Nephron progenitor cell (in vitro differentiated cells): ENCODE measurements around the gene FCHO1.

ENCODE experiments used
- DNase-seq: peaks from one replicate; pipeline ENCODE4 v3.0.0; 2021
- H3K27ac Mint-ChIP-seq: 2 replicates; pipeline ENCODE4 v1.8.0; 2021; ENCODE audit warnings: mild to moderate bottlenecking, moderate library complexity, mixed read lengths
- H3K27me3 Mint-ChIP-seq: 2 replicates; pipeline ENCODE4 v1.8.0; 2021; ENCODE audit warnings: mild to moderate bottlenecking, low read depth, mixed read lengths; ENCODE audit not compliant: poor library complexity
- H3K36me3 Mint-ChIP-seq: 2 replicates; pipeline ENCODE4 v1.8.0; 2021; ENCODE audit warnings: low read depth, mixed read lengths
- H3K4me1 Mint-ChIP-seq: 2 replicates; pipeline ENCODE4 v1.8.0; 2021; ENCODE audit warnings: mixed read lengths
- H3K4me3 Mint-ChIP-seq: 2 replicates; pipeline ENCODE4 v1.8.0; 2021; ENCODE audit warnings: mild to moderate bottlenecking, moderate library complexity, mixed read lengths
- H3K9me3 Mint-ChIP-seq: 2 replicates; pipeline ENCODE4 v1.8.0; 2021; ENCODE audit warnings: mild to moderate bottlenecking, moderate library complexity, mixed read lengths
- TF ChIP-seq, protein P1 (sequence below): fragments of 200-600 bp; sonication (generic); IDR thresholded peaks from 2 replicates; pipeline ENCODE4 v1.5.0; 2021; ENCODE audit warnings: antibody characterized with exemption

The FCHO1 gene

DNA sequence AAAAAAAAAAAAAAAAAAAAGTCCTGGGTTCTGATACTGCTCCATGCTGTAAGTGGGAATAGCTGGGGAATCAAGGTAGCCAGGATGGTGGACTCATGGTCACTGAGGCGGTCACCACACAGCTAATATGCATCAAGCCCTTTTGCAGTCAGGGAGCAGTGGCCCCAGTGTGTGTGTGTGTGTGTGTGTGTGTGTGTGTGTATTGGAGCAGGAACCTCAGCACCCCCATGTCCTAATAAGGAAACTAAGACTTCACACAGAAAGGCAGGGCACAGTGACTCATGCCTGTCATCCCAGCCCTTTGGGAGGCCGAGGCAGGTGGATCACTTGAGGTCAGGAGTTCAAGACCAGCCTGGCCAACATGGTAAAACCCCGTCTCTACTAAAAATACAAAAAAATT, 55.7 kb downstream of the FCHO1 start:
- Mint-ChIP-seq H3K4me1 (no peaks in the 10 kb centered on the region), H3K27me3 (peaks cover 40% of the 10 kb centered on the region), H3K27ac (no peak overlapping the region), H3K9me3 (no peaks in the 10 kb centered on the region), H3K36me3 (no peaks in the 10 kb centered on the region), H3K4me3 (no peak overlapping the region)
- DNase-seq = no peak
- TF ChIP-seq, protein P1, sequence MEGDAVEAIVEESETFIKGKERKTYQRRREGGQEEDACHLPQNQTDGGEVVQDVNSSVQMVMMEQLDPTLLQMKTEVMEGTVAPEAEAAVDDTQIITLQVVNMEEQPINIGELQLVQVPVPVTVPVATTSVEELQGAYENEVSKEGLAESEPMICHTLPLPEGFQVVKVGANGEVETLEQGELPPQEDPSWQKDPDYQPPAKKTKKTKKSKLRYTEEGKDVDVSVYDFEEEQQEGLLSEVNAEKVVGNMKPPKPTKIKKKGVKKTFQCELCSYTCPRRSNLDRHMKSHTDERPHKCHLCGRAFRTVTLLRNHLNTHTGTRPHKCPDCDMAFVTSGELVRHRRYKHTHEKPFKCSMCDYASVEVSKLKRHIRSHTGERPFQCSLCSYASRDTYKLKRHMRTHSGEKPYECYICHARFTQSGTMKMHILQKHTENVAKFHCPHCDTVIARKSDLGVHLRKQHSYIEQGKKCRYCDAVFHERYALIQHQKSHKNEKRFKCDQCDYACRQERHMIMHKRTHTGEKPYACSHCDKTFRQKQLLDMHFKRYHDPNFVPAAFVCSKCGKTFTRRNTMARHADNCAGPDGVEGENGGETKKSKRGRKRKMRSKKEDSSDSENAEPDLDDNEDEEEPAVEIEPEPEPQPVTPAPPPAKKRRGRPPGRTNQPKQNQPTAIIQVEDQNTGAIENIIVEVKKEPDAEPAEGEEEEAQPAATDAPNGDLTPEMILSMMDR = no peak

DNA sequence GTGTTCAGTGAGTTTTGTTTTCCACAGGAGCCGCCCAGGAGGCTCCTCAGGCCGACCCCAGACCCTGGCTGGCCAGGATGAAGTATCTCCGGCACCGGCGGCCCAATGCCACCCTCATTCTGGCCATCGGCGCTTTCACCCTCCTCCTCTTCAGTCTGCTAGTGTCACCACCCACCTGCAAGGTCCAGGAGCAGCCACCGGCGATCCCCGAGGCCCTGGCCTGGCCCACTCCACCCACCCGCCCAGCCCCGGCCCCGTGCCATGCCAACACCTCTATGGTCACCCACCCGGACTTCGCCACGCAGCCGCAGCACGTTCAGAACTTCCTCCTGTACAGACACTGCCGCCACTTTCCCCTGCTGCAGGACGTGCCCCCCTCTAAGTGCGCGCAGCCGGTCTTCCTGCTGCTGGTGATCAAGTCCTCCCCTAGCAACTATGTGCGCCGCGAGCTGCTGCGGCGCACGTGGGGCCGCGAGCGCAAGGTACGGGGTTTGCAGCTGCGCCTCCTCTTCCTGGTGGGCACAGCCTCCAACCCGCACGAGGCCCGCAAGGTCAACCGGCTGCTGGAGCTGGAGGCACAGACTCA, 56.5 kb downstream of the FCHO1 start:
- TF ChIP-seq, protein P1 = no peak
- H3K36me3 Mint-ChIP-seq = no peaks in the 10 kb centered on the region
- no peak overlapping the region for H3K4me3 Mint-ChIP-seq
- no peak for DNase-seq
- no peak overlapping the region for H3K27ac Mint-ChIP-seq
- H3K9me3 Mint-ChIP-seq = no peaks in the 10 kb centered on the region
- H3K4me1 Mint-ChIP-seq = no peaks in the 10 kb centered on the region
- H3K27me3 Mint-ChIP-seq = peaks cover 49% of the 10 kb centered on the region

DNA sequence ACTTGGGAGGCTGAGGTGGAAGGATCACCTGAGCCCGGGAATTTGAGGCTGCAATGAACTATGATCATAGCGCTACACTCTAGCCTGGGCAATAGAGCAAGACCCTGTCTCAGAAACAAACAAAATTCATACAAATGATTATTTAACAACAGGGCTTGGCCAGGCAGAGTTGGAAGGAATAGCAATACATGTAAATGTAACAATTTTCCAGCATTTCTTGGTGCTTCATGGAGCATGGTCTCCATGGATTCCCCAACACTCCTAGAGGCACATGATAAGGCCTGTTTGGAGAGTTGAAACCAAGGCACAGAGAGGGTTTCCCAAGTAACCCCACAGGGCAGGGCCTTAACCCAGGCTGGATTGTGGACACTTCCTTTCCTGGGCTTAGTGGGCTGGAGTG, 59.8 kb downstream of the FCHO1 start:
- no peaks in the 10 kb centered on the region for H3K9me3 Mint-ChIP-seq
- H3K36me3 Mint-ChIP-seq = no peaks in the 10 kb centered on the region
- no peak for DNase-seq
- H3K27ac Mint-ChIP-seq = no peak overlapping the region
- TF ChIP-seq, protein P1 = no peak
- H3K4me3 Mint-ChIP-seq = no peak overlapping the region
- H3K4me1 Mint-ChIP-seq = no peaks in the 10 kb centered on the region
- H3K27me3 Mint-ChIP-seq = peaks cover 47% of the 10 kb centered on the region

DNA sequence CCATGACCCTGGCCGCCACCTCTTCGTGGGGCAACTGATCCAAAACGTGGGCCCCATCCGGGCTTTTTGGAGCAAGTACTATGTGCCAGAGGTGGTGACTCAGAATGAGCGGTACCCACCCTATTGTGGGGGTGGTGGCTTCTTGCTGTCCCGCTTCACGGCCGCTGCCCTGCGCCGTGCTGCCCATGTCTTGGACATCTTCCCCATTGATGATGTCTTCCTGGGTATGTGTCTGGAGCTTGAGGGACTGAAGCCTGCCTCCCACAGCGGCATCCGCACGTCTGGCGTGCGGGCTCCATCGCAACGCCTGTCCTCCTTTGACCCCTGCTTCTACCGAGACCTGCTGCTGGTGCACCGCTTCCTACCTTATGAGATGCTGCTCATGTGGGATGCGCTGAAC, 60.4 kb downstream of the FCHO1 start:
- H3K27me3 Mint-ChIP-seq = peaks cover 45% of the 10 kb centered on the region
- H3K27ac Mint-ChIP-seq = no peak overlapping the region
- H3K4me1 Mint-ChIP-seq = no peaks in the 10 kb centered on the region
- H3K4me3 Mint-ChIP-seq = no peak overlapping the region
- no peaks in the 10 kb centered on the region for H3K9me3 Mint-ChIP-seq
- TF ChIP-seq, protein P1 = no peak
- DNase-seq = no peak
- H3K36me3 Mint-ChIP-seq = no peaks in the 10 kb centered on the region

DNA sequence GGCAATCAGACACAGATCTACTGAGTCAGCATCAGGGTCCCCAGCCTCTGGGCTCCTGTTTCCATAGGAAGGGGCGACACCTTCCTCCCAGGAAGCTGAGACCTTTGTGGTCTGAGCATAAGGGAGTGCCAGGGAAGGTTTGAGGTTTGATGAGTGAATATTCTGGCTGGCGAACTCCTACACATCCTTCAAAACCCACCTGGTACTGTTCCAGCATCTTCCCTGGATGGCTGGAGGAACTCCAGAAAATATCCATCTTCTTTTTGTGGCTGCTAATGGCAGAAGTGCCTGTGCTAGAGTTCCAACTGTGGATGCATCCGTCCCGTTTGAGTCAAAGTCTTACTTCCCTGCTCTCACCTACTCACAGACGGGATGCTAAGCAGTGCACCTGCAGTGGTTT, 60.8 kb downstream of the FCHO1 start:
- H3K9me3 Mint-ChIP-seq = no peaks in the 10 kb centered on the region
- no peaks in the 10 kb centered on the region for H3K36me3 Mint-ChIP-seq
- TF ChIP-seq, protein P1 = no peak
- no peak overlapping the region for H3K27ac Mint-ChIP-seq
- no peak for DNase-seq
- no peaks in the 10 kb centered on the region for H3K4me1 Mint-ChIP-seq
- no peak overlapping the region for H3K4me3 Mint-ChIP-seq
- peaks cover 45% of the 10 kb centered on the region for H3K27me3 Mint-ChIP-seq

DNA sequence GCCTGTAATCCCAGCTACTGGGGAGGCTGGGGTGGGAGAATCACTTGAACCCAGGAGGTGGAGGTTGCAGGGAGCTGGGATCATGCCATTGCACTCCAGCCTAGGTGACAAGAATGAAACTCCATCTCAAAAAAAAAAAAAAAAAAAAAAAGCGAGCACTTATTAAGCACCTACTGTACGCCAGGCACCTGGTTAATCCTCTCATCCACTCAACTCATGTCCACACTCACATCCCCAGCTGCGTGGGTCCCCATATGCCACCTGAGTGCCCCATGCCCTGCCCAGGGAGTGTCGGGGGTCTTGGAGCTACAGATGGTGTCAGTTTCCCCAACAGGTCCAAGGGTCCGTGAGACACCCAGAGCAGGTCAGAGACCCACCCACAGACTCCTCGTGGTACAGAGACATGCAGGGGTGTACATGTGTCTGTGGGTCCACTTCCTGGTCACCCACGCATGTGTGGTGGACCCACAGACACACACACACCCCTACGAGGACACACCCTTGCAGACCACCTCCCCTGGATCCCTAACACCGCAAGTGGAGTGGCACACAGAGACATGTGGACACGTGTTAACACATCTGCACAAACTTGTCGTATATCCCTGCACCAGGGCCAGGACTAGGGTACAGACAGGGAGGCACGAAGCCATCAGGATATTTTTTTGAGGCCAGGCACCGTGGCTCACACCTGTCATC, 66.5 kb downstream of the FCHO1 start:
- no peaks in the 10 kb centered on the region for H3K36me3 Mint-ChIP-seq
- TF ChIP-seq, protein P1 = no peak
- H3K27me3 Mint-ChIP-seq = peaks cover 26% of the 10 kb centered on the region
- no peak for DNase-seq
- H3K27ac Mint-ChIP-seq = no peak overlapping the region
- H3K4me3 Mint-ChIP-seq = no peak overlapping the region
- H3K4me1 Mint-ChIP-seq = no peaks in the 10 kb centered on the region
- H3K9me3 Mint-ChIP-seq = no peaks in the 10 kb centered on the region
